OCI-LY3 (cell line): Measurements from ENCODE around the gene GSDME.
"Not testable (repeated sequence)": the region's sequence is repeated elsewhere in the genome, so short reads cannot be mapped to it uniquely, and the experiment has no call there.

ENCODE experiments used
- H2AFZ ChIP-seq: fragments of 200-600, 300-600 bp; shearing (Covaris generic); 2 replicates; pipeline ENCODE4 v1.6.0; 2014; ENCODE audit warnings: antibody characterized with exemption, low read depth, low read length
- H3K27ac ChIP-seq: fragments of 200-600, 300-600 bp; sonication (generic); 2 replicates; pipeline ENCODE4 v1.5.1; 2014; ENCODE audit warnings: mild to moderate bottlenecking, low read length, moderate library complexity, mixed read lengths
- H3K27me3 ChIP-seq: fragments of 200-600, 300-600 bp; sonication (generic); 2 replicates; pipeline ENCODE4 v1.6.1; 2014; ENCODE audit warnings: low read depth, low read length, mixed read lengths
- H3K36me3 ChIP-seq: fragments of 200-600, 300-600 bp; sonication (generic); replicated peaks from 2 replicates; pipeline ENCODE3; 2014; ENCODE audit warnings: low read depth, low read length, mixed read lengths
- H3K4me1 ChIP-seq: fragments of 300-600, 200-600 bp; sonication (generic); 2 replicates; pipeline ENCODE4 v1.6.1; 2014; ENCODE audit warnings: low read length, mixed read lengths
- H3K4me2 ChIP-seq: fragments of 200-600, 300-600 bp; sonication (generic); 2 replicates; pipeline ENCODE4 v1.6.1; 2014; ENCODE audit warnings: low read length, mixed read lengths
- H3K4me3 ChIP-seq: fragments of 300-600, 200-600 bp; sonication (generic); 2 replicates; pipeline ENCODE4 v1.5.1; 2014; ENCODE audit warnings: antibody characterized with exemption, mild to moderate bottlenecking, low read length, moderate library complexity
- H3K79me2 ChIP-seq: fragments of 300-600, 200-600 bp; shearing (Covaris generic); 2 replicates; pipeline ENCODE4 v1.6.1; 2014; ENCODE audit warnings: mild to moderate bottlenecking, low read length, mixed read lengths
- H3K9ac ChIP-seq: fragments of 300-600, 200-600 bp; shearing (Covaris generic); 2 replicates; pipeline ENCODE4 v1.6.0; 2014; ENCODE audit warnings: mild to moderate bottlenecking, low read length, moderate library complexity
- H3K9me3 ChIP-seq: fragments of 200-600, 300-600 bp; shearing (Covaris generic); 2 replicates; pipeline ENCODE4 v1.6.1; 2014; ENCODE audit warnings: low read length, mixed read lengths; ENCODE audit not compliant: insufficient read depth
- H4K20me1 ChIP-seq: fragments of 200-600, 300-600 bp; sonication (generic); 2 replicates; pipeline ENCODE4 v1.6.1; 2016; ENCODE audit warnings: low read length, mixed read lengths; ENCODE audit not compliant: insufficient read depth
- EZH2phosphoT487 ChIP-seq: fragments of 200-600 bp; shearing (Covaris generic); IDR thresholded peaks from 2 replicates; pipeline ENCODE4 v1.6.1; 2018; ENCODE audit warnings: antibody characterized with exemption, mixed run types, low read depth
- TF ChIP-seq, protein P1 (sequence below): fragments of 200-600, 300-600 bp; sonication (generic); IDR thresholded peaks from 2 replicates; pipeline ENCODE4 v1.5.1; 2014; ENCODE audit warnings: antibody characterized with exemption, low read length, low read depth

GSDME gene

DNA sequence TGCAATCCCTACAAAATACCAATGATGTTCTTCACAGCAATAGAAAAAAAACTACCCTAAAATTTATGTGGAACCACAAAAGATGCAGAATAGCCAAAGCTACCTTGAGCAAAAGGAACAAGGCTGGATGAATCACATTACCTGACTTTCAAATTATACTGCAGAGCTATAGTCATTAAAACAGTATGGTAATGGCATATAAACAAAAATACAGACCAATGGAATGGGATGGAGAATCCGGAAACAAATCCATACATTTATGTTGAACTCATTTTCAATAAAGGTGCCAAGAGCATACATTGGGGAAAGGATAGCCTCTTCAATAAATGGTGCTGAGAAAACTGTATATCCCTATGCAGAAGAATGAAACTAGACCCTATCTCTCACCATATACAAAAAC lies 18.7 kb downstream of the GSDME start:
- no peak overlapping the region for H3K4me3 ChIP-seq
- no peaks in the 10 kb centered on the region for H4K20me1 ChIP-seq
- H3K27me3 ChIP-seq, result no peaks in the 10 kb centered on the region
- H3K9ac ChIP-seq, result no peak overlapping the region
- no peaks in the 10 kb centered on the region for H3K4me1 ChIP-seq
- H2AFZ ChIP-seq, result no peak overlapping the region
- no peak overlapping the region for H3K27ac ChIP-seq
- no peaks in the 10 kb centered on the region for H3K36me3 ChIP-seq
- no peaks in the 10 kb centered on the region for H3K79me2 ChIP-seq
- TF ChIP-seq, protein P1, sequence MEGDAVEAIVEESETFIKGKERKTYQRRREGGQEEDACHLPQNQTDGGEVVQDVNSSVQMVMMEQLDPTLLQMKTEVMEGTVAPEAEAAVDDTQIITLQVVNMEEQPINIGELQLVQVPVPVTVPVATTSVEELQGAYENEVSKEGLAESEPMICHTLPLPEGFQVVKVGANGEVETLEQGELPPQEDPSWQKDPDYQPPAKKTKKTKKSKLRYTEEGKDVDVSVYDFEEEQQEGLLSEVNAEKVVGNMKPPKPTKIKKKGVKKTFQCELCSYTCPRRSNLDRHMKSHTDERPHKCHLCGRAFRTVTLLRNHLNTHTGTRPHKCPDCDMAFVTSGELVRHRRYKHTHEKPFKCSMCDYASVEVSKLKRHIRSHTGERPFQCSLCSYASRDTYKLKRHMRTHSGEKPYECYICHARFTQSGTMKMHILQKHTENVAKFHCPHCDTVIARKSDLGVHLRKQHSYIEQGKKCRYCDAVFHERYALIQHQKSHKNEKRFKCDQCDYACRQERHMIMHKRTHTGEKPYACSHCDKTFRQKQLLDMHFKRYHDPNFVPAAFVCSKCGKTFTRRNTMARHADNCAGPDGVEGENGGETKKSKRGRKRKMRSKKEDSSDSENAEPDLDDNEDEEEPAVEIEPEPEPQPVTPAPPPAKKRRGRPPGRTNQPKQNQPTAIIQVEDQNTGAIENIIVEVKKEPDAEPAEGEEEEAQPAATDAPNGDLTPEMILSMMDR, result no peak
- no peak for TF ChIP-seq EZH2phosphoT487
- no peak overlapping the region for H3K4me2 ChIP-seq
- H3K9me3 ChIP-seq, result no peaks in the 10 kb centered on the region

DNA sequence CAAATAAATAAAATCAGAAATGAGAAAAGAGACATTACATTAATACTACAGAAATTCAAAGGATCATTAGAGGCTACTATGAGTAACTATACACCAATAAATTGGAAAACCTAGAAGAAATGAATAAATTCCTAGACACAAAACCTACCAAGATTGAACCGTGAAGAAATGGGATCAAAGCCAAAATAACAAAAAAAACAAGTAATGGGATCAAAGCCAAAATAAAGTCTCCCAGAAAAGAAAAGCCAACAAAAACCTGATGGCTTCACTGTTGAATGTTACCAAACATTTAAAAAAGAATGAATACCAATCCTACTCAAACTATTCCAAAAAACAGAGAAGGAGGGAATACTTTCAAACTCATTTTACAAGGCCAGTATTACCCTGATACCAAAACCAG lies 20.0 kb downstream of the GSDME start:
- Histone ChIP-seq H3K4me3 (no peak overlapping the region), H3K4me2 (no peak overlapping the region), H3K9me3 (no peaks in the 10 kb centered on the region), H4K20me1 (no peaks in the 10 kb centered on the region), H2AFZ (no peak overlapping the region), H3K9ac (no peak overlapping the region), H3K27me3 (no peaks in the 10 kb centered on the region), H3K27ac (no peak overlapping the region), H3K79me2 (no peaks in the 10 kb centered on the region), H3K4me1 (no peaks in the 10 kb centered on the region), H3K36me3 (no peaks in the 10 kb centered on the region)
- TF ChIP-seq, protein P1, result no peak
- TF ChIP-seq EZH2phosphoT487, result no peak

DNA sequence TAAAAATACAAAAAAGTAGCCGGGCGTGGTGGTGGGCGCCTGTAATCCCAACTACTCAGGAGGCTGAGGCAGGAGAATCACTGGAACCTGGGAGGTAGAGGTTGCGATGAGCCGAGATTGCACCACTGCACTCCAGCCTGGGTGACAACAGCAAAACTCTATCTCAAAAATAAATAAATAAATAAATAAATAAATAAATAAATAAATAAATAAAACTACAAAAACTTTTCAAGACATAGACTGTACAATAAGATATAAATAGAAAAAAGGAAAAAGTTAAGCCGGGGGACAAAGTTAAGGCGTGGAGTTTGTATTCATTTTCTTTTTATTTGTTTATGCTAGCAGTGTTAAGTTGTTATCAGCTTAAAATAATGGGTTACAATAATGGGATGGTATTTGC lies 21.7 kb downstream of the GSDME start:
- H3K4me2 ChIP-seq, H3K4me1 ChIP-seq, H3K4me3 ChIP-seq, H3K9me3 ChIP-seq, H2AFZ ChIP-seq, H3K36me3 ChIP-seq, H3K27ac ChIP-seq, H3K79me2 ChIP-seq, H3K9ac ChIP-seq, H3K27me3 ChIP-seq, H4K20me1 ChIP-seq: not testable (repeated sequence)

DNA sequence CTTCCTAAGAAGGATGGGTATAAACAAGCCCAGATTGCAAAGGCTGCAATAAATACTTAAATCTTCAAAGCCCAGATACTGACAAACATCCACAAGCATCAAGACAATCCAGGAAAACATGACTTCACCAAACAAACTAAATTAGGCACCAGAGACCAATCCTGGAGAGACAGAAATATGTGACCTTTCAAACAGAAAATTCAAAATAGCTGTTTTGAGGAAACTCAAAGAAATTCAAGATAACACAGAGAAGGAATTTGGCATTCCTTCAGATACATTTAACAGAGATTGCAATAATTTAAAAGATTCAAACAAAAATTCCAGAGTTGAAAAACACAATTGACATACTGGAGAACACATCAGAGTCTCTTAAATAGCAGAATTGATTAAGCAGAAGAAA lies 23.0 kb downstream of the GSDME start:
- no peaks in the 10 kb centered on the region for H4K20me1 ChIP-seq
- H3K4me1 ChIP-seq, result no peaks in the 10 kb centered on the region
- H2AFZ ChIP-seq, result no peak overlapping the region
- no peaks in the 10 kb centered on the region for H3K36me3 ChIP-seq
- no peak overlapping the region for H3K27ac ChIP-seq
- H3K9ac ChIP-seq, result no peak overlapping the region
- H3K9me3 ChIP-seq, result no peaks in the 10 kb centered on the region
- no peak for TF ChIP-seq EZH2phosphoT487
- TF ChIP-seq, protein P1, result no peak
- H3K27me3 ChIP-seq, result no peaks in the 10 kb centered on the region
- no peaks in the 10 kb centered on the region for H3K79me2 ChIP-seq
- no peak overlapping the region for H3K4me2 ChIP-seq
- H3K4me3 ChIP-seq, result no peak overlapping the region

DNA sequence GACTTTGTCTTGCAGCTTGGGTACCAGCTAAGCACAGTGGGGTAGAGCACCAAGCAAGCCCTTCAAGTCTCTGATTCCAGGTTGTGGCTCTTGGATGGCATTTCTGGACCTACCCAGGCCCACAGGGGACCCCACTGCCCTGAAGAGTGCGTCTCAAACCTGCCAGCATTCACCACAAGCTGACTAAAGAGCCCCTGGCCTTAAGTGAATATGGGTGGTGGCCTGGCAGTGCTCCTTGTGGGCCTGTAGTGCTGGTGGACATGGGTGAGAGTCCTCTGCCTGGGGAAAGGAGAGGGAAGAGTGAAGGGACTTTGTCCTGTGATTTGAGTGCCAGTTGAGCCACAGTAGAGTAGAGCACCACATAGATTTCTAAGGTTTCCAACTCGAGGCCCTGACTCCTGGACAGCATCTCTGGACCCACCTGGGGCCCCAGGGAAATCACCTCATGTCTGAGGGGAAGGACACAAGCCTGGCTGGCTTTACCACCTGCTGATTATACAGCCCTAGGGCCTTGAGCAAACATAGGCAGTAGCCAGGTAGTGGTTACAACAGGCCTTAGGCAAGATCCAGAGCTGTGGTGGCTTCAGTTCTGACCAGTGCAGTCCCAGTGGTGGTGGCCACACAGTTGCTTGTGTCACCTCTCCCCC lies 23.7 kb downstream of the GSDME start:
- Histone ChIP-seq H3K27me3 (no peaks in the 10 kb centered on the region), H2AFZ (no peak overlapping the region), H4K20me1 (no peaks in the 10 kb centered on the region), H3K4me2 (no peak overlapping the region), H3K4me3 (no peak overlapping the region), H3K4me1 (no peaks in the 10 kb centered on the region), H3K9me3 (no peaks in the 10 kb centered on the region), H3K27ac (no peak overlapping the region), H3K9ac (no peak overlapping the region), H3K36me3 (no peaks in the 10 kb centered on the region), H3K79me2 (no peaks in the 10 kb centered on the region)
- TF ChIP-seq, protein P1, result no peak
- no peak for TF ChIP-seq EZH2phosphoT487
